Neural crest cell (in vitro differentiated cells): Measurements from ENCODE around the gene GLB1L3. TPM values are rescaled to one million over a fixed set of nuclear protein-coding genes. Genes with fewer than 3 reads are reported as not detected.
A peak's percentile ranks its signal among the peaks of the same experiment; 100 is the strongest.

Source experiments
- DNase-seq: peaks from one replicate; pipeline ENCODE4 v3.0.0; 2021; ENCODE audit warnings: low read depth, mixed read lengths, low spot score
- H3K27ac Mint-ChIP-seq: one replicate; pipeline ENCODE4 v1.8.0; 2021; ENCODE audit warnings: mild to moderate bottlenecking, mixed read lengths; ENCODE audit not compliant: unreplicated experiment
- H3K27me3 Mint-ChIP-seq: 2 replicates; pipeline ENCODE4 v1.8.0; 2021; ENCODE audit warnings: low read depth, mild to moderate bottlenecking, mixed read lengths
- H3K36me3 Mint-ChIP-seq: 2 replicates; pipeline ENCODE4 v1.8.0; 2021; ENCODE audit warnings: low read depth, mild to moderate bottlenecking, mixed read lengths
- H3K4me1 Mint-ChIP-seq: 2 replicates; pipeline ENCODE4 v1.8.0; 2021; ENCODE audit warnings: mixed read lengths
- H3K4me3 Mint-ChIP-seq: one replicate; pipeline ENCODE4 v1.8.0; 2021; ENCODE audit warnings: mild to moderate bottlenecking, mixed read lengths
- H3K9me3 Mint-ChIP-seq: 2 replicates; pipeline ENCODE4 v1.8.0; 2021; ENCODE audit warnings: mixed read lengths
- CTCF ChIP-seq: fragments of 200-600 bp; sonication (generic); conservative IDR thresholded peaks from 2 replicates; pipeline ENCODE4 v1.5.0; 2021; ENCODE audit warnings: antibody characterized with exemption, mild to moderate bottlenecking
- total RNA-seq: library from RNA; stranded (reverse); gene quantifications from 2 replicates; pipeline ENCODE4 v1.2.1, GENCODE V29; 2021

The GLB1L3 gene
- total RNA-seq, 1 donor from 2014 or later: 0.28 TPM

GRCh38 chr11:134332782-134333181 is 56.6 kb downstream of the GLB1L3 start:
- DNase-seq: no peak
- no peaks in the 10 kb centered on the region for H3K9me3 Mint-ChIP-seq
- no peak overlapping the region for H3K27ac Mint-ChIP-seq
- H3K36me3 Mint-ChIP-seq: peaks cover 3% of the 10 kb centered on the region
- H3K4me3 Mint-ChIP-seq: peak overlapping the region; percentile 79
- TF ChIP-seq CTCF: no peak
- peaks cover 30% of the 10 kb centered on the region for H3K4me1 Mint-ChIP-seq
- H3K27me3 Mint-ChIP-seq: peaks cover 46% of the 10 kb centered on the region

- no peak for DNase-seq
- no peaks in the 10 kb centered on the region for H3K9me3 Mint-ChIP-seq
- H3K4me3 Mint-ChIP-seq: peak overlapping the region; percentile 79
- peaks cover 46% of the 10 kb centered on the region for H3K27me3 Mint-ChIP-seq
- H3K27ac Mint-ChIP-seq: no peak overlapping the region
- TF ChIP-seq CTCF: no peak
- peaks cover 30% of the 10 kb centered on the region for H3K4me1 Mint-ChIP-seq
- H3K36me3 Mint-ChIP-seq: peaks cover 3% of the 10 kb centered on the region
These were observed 57.1 kb downstream of the GLB1L3 start for GRCh38 chr11:134333312-134333711.

- TF ChIP-seq CTCF: no peak
- Mint-ChIP-seq H3K27ac (no peak overlapping the region), H3K27me3 (peaks cover 42% of the 10 kb centered on the region), H3K36me3 (peaks cover 3% of the 10 kb centered on the region), H3K9me3 (no peaks in the 10 kb centered on the region), H3K4me1 (peaks cover 30% of the 10 kb centered on the region), H3K4me3 (peak overlapping the region; percentile 54)
- DNase-seq: no peak
These were observed 57.8 kb downstream of the GLB1L3 start for GRCh38 chr11:134333946-134334345.

GRCh38 chr11:134334796-134335571 is 58.8 kb downstream of the GLB1L3 start:
- TF ChIP-seq CTCF: no peak
- Mint-ChIP-seq H3K9me3 (no peaks in the 10 kb centered on the region), H3K27me3 (peaks cover 35% of the 10 kb centered on the region), H3K4me3 (peak overlapping the region; percentile 48), H3K36me3 (peaks cover 3% of the 10 kb centered on the region), H3K27ac (no peak overlapping the region), H3K4me1 (peaks cover 30% of the 10 kb centered on the region)
- DNase-seq: no peak

GRCh38 chr11:134337051-134337450 is 60.9 kb downstream of the GLB1L3 start:
- Mint-ChIP-seq H3K4me3 (no peak overlapping the region), H3K9me3 (no peaks in the 10 kb centered on the region), H3K36me3 (peaks cover 3% of the 10 kb centered on the region), H3K4me1 (peaks cover 18% of the 10 kb centered on the region), H3K27ac (no peak overlapping the region), H3K27me3 (peaks cover 19% of the 10 kb centered on the region)
- TF ChIP-seq CTCF: no peak
- DNase-seq: no peak
